Measurements from ENCODE around the gene ABHD14A. TPM values are rescaled to one million over a fixed set of nuclear protein-coding genes. Genes with fewer than 3 reads are reported as not detected.

Gene ABHD14A
- total RNA-seq, 6 experiments from 2014 or later = 8.3 to 22.2 (median 15.1) TPM

DNA sequence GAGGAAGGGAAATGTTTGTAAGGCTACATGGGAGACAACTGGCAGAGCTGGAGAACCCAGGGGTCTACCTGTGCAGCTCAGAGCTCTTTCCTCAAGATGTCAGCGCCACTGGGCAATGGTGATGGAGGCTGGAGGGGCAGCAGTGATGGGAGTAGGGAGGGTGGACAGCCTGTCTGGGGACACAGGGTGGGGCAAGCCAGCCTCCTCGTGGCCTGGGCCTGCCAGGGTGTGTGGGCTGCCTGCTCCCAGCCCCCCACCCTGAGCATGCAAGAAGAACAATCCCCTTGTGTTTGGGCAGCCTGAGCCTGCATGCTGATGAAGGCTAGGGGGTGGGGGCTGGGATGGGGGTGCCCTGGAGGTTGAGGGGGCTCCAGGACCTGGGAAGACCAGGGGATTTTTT is 8.8 kb upstream of the ABHD14A start:
- TF ChIP-seq CTCF (IDR thresholded peaks at IDR 0.05) (no peak), POLR2A (IDR thresholded peaks at IDR 0.05) (no peak)
- Histone ChIP-seq H3K27me3 (no peaks in the 10 kb centered on the region), H3K27ac (no peak overlapping the region), H3K36me3 (no peaks in the 10 kb centered on the region), H3K9me3 (no peaks in the 10 kb centered on the region), H3K4me3 (no peak overlapping the region), H3K4me1 (peaks cover 0 to 23% (median 8%) of the 10 kb centered on the region in 4 donors)
- intact Hi-C loops (cut with DNase I) = no loop called here
- 67% methylated on average over 1 of the region's 2 CpGs for WGBS (ENCODE audit: insufficient coverage, low coverage, low lambda C conversion rate, missing lambda C conversion rate)
- DNase-seq (no peak), ATAC-seq (no peak)

DNA sequence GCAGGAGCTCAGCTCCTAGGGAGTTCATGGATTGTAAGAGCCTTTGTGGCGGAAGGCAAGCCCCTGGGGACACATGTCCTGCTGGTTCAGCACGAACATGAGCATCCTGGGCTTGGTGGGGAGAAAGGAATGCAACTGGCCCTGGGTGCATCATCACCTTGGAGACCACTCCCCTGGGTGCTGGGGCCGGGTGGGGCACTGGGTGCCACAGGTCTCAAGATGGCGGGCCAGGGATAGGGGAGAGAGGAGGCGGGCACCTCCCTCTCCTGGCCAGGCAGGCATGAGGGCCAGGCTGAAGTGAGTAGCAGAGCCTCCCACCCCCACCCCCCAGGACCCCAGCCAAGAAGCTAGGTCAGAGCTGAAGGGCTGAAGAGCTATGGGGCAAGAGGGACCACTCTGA is 8.4 kb upstream of the ABHD14A start:
- H3K36me3 ChIP-seq = no peaks in the 10 kb centered on the region
- peaks cover 0 to 27% (median 10%) of the 10 kb centered on the region in 4 donors for H3K4me1 ChIP-seq
- ATAC-seq (no peak), DNase-seq (no peak)
- no peaks in the 10 kb centered on the region for H3K9me3 ChIP-seq
- no peaks in the 10 kb centered on the region for H3K27me3 ChIP-seq
- H3K4me3 ChIP-seq = peak overlapping the region; percentile 57 to 63 (median 62)
- H3K27ac ChIP-seq = no peak overlapping the region
- no peak for TF ChIP-seq POLR2A (IDR thresholded peaks at IDR 0.05)
- no peak for TF ChIP-seq CTCF (IDR thresholded peaks at IDR 0.05)
- intact Hi-C loops (cut with DNase I) = no loop called here
- WGBS (ENCODE audit: insufficient coverage, low coverage, low lambda C conversion rate, missing lambda C conversion rate) = no CpG with 5 or more reads among the region's 5 CpGs

DNA sequence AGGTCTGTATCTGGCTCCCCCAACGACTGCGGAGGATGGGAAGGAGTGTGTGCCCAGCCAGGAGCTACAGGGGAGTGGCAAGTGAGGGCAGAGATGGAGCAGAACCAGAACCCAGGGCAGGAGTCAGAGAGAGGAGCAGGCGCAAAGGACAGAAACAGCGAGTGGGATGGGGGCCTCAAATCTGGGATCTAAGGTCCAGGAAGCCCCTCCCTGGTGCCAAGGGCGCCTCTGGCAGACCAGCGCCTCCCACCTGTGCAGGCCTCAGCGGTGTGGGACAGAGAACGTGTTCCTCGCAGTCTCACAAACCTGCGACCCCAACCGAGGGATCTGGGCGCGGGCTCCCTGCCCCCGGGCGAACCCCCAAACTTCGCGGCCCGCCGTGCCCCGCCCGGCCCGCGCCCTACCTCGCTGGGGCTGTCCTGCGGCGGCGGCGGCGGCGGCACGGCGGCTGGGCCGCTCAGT is 7.9 kb upstream of the ABHD14A start:
- ATAC-seq (no peak), DNase-seq (no peak)
- peaks cover 0 to 32% (median 12%) of the 10 kb centered on the region in 4 donors for H3K4me1 ChIP-seq
- TF ChIP-seq POLR2A (IDR thresholded peaks at IDR 0.05) = peak; percentile 47
- no peak for TF ChIP-seq CTCF (IDR thresholded peaks at IDR 0.05)
- peak overlapping the region; percentile 57 to 63 (median 62) for H3K4me3 ChIP-seq
- intact Hi-C loops (cut with DNase I) = no loop called here
- no peaks in the 10 kb centered on the region for H3K36me3 ChIP-seq
- WGBS (ENCODE audit: insufficient coverage, low coverage, low lambda C conversion rate, missing lambda C conversion rate) = 12% methylated on average over 16 of the region's 33 CpGs
- H3K27ac ChIP-seq = peak overlapping the region in 2 of 3 donors; percentile 55 to 69
- no peaks in the 10 kb centered on the region for H3K27me3 ChIP-seq
- H3K9me3 ChIP-seq = no peaks in the 10 kb centered on the region

DNA sequence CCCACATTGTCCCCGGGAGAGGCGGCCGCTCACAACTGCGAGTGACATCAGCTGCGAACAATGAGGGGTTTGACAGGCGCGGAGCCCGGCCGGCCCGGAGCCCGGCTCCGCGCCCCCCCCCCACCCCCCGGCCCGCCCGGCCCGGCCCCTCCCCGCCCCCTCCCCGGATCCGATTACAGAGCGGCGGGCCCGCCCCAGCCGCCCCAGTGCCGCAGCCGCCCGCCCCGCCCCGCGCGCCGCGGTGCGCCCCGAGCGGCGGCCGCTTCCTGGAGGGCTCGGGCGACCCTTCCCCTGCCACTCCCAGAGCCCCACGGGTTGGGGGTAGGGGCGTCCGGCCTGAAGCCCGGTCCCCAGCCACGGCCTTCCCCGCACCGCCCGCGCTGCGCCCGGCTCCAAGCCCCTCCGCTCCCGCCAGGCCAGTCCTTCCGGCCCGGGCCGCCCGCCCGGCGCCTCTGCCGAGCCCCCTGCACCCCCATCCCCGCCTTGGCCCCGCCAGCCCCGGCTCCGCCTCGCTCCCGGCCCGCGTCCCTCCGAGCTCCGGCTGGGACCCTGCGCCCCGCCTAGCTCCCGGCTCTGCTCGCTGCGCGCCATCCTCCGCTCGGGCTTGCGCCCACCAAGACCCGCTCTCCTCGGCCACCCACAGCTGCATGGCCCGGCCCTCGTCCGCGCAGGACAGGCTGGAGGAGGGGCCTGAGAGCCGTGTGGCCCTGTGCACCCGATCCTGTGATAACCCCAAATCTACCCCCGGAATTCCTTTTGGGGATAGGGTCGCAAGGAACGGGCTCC is 7.3 kb upstream of the ABHD14A start, which contains the start of gene PCBP4:
Gene PCBP4, minus strand, starts transcription at position 71 of the 786 bp plus-strand sequence. CDS start 6,214 bp downstream, outside the sequence.
- Histone ChIP-seq H3K4me3 (peak within 1 kb of the TSS; percentile 57 to 63 (median 62)), H3K27me3 (no peaks in the 10 kb centered on the region), H3K9me3 (no peaks in the 10 kb centered on the region), H3K36me3 (no peaks in the 10 kb centered on the region), H3K4me1 (peaks cover 0 to 34% (median 12%) of the 10 kb centered on the region in 4 donors), H3K27ac (peak within 1 kb of the TSS; percentile 47 to 80 (median 55))
- 0% methylated on average over 11 of the region's 90 CpGs for WGBS (ENCODE audit: insufficient coverage, low coverage, low lambda C conversion rate, missing lambda C conversion rate)
- DNase-seq = peak in 1 of 3 donors; percentile 77
- intact Hi-C loops (cut with DNase I) = no loop called here
- peak; percentile 68 for TF ChIP-seq POLR2A (IDR thresholded peaks at IDR 0.05)
- TF ChIP-seq CTCF (IDR thresholded peaks at IDR 0.05) = no peak
- peak; percentile 48 to 71 (median 59) for ATAC-seq
